ENCODE data around the gene ANKRD6.

The ANKRD6 gene

GRCh38 chr6:89667872-89668556, 235.1 kb downstream of the ANKRD6 start:
- DNase-seq = no peak

DNA sequence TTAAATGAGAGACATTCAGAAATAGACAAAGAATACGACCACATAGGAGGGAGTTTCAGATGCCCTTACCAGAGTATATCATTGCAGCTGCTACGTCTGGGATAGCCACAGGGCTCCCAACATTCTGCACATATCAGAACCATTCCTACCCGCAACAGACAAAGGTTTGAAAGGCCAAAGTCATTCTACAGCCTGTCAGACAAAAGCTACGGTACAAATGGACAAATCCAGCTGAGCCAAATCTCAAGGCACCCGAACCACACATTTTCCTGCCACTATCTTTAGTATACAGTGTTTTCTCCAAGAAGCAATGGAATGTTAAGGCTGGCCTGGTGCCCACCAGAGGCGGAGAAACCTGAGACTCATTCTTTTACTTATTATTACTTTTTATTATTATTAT, 236.1 kb downstream of the ANKRD6 start:
- DNase-seq = no peak

DNA sequence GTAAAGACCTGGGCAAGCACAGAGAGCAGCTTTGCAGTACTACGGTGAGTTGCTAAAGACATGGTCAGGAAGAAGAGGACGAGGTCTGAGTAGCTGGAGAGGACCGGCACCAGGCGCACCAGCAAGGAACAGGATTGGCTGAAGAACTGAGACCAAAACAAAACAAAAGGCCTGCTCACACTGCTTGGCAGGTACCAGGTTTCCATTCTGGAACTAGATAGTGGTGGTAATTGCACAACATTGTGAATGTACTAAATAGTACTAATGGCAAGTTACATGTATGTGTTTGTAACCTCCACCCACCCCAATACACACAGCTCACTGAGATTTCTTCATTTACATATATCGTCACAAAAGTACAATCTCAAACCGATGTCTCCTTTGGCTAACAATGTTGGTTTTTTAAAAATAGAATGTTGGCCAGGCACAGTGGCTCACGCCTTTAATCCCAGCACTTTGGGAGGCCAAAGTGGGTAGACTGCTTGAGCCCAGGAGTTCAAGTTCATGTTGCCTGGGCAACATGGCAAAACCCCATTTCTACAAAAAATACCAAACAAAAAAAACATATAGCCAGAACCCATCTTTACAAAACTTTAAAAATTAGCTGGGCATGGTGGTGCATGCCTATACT, 238.1 kb downstream of the ANKRD6 start:
- DNase-seq = no peak

DNA sequence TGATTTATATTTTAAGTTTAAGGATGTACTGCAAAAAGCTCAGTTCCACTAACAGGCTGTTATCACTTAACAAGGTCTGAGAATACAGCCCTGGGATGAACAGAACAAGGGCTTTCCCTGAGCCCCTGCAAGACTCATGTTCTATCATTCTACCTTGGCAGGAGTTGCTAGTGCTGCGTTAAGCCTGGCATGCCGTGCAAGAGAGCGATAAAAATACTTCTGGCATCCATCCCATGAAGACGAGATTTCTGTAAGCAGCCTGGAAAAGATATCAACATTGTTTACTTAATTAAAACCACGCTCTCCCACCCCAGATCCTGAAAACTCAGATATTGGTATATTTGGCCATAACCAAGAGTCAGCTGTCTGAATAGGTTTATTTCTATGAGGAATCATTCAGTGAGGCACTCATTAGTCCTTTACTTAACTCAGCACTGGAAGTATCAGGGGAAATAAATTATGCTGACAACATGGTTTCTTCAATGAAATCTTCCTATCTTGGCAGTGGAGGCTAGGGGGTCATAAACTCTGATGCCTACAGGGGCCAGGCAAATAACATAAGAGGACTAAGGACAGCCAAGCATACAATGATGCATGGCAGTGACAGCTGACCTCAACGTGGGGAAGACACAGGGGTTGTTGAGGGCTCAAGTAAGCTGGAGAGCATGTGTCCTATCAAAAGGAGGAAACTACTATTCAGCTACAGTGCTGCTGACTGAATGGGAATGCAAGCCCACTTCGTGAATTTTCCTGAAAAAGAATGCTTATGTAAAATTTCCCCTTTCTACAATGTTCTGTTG, 243.2 kb downstream of the ANKRD6 start:
- DNase-seq = no peak

DNA sequence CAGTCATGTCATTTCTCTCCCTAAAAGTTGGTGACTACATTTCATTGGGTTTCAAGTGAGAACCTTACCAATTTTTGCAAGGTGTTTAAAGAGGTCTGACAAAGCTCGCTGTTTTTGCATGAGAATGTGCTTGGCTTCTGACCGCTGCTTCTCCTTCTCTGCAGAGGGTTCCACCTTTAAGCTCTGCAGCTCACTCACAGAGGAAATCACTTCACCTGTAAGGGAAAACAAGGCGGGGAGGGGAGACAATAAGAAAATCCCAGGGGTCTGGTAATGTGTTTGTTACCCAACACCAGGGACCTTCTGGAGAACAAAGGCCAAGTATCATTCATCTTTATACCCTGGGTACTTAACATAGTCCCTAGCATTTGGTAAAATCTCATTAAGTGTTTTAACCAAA, 245.6 kb downstream of the ANKRD6 start:
- DNase-seq = no peak

GRCh38 chr6:89679215-89680120, 246.5 kb downstream of the ANKRD6 start:
- DNase-seq = no peak

- no peak for DNase-seq
These were observed 247.2 kb downstream of the ANKRD6 start for GRCh38 chr6:89680150-89680549.

- no peak for DNase-seq
These were observed 247.6 kb downstream of the ANKRD6 start for GRCh38 chr6:89680551-89680950.

DNA sequence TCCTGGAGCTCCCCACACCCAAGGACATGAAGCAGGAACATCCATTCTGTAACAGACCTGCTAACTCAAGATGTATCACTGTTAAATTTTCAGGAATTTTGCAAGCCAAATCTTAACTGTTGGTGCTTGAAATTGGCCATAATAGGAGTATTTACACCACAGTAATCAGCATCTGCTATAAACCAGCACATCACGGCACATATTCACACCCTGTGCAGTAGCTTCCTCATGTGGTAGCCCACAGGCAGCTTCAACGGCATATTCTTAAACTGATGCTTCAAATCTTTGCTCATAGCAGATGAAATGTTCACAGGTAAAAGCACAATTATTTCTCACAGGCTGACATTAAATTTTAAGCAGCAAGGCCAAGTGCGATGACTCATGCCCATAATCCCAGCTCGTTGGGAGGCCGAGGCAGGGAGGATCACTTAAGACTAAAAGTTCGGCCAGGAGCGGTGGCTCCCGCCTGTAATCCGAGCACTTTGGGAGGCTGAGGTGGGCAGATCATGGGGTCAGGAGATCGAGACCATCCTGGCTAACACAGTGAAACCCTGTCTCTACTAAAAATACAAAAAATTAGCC, 249.1 kb downstream of the ANKRD6 start:
- no peak for DNase-seq

- DNase-seq = no peak
These were observed 250.0 kb downstream of the ANKRD6 start for GRCh38 chr6:89682991-89683390.
